Neuronal stem cell (in vitro differentiated cells): ENCODE measurements around the gene VWA5B1.

Experiments used
- DNase-seq: peaks from one replicate; pipeline ENCODE4 v3.0.0-alpha.2; 2013; ENCODE audit warnings: low spot score
- H2AFZ ChIP-seq: one replicate; pipeline ENCODE4 v1.6.1; 2013; ENCODE audit warnings: mild to moderate bottlenecking, low read length, inconsistent platforms
- H2AK5ac ChIP-seq: 2 replicates; pipeline ENCODE4 v1.6.1; 2013; ENCODE audit warnings: low read depth, mild to moderate bottlenecking, inconsistent platforms, low read length, moderate library complexity, mixed read lengths
- H2BK120ac ChIP-seq: 2 replicates; pipeline ENCODE4 v1.6.1; 2013; ENCODE audit warnings: low read depth, mild to moderate bottlenecking, inconsistent platforms, low read length, moderate library complexity, mixed read lengths
- H2BK12ac ChIP-seq: one replicate; pipeline ENCODE4 v1.6.1; 2013; ENCODE audit warnings: low read length, inconsistent platforms
- H2BK15ac ChIP-seq: 2 replicates; pipeline ENCODE4 v1.6.1; 2013; ENCODE audit warnings: mild to moderate bottlenecking, low read length, inconsistent platforms, mixed read lengths
- H2BK5ac ChIP-seq: one replicate; pipeline ENCODE4 v1.6.1; 2013; ENCODE audit warnings: inconsistent platforms, mild to moderate bottlenecking, low read length, moderate library complexity
- H3K14ac ChIP-seq: one replicate; pipeline ENCODE4 v1.6.1; 2013; ENCODE audit warnings: low read length, inconsistent platforms
- H3K18ac ChIP-seq: 2 replicates; pipeline ENCODE4 v1.6.1; 2013; ENCODE audit warnings: low read length, inconsistent platforms
- H3K23ac ChIP-seq: 2 replicates; pipeline ENCODE4 v1.6.1; 2013; ENCODE audit warnings: low read depth, mild to moderate bottlenecking, mixed read lengths, low read length, inconsistent platforms; ENCODE audit not compliant: poor library complexity
- H3K27ac ChIP-seq: replicated peaks from 3 replicates; pipeline ENCODE4 v1.5.1; 2013; ENCODE audit warnings: low read length, inconsistent platforms
- H3K27me3 ChIP-seq, 3 experiments: 2 replicates each; pipeline ENCODE4 v1.6.1; 2013; ENCODE audit warnings: low read length in 3 of 3, mild to moderate bottlenecking in 2 of 3, inconsistent platforms in 1 of 3, low read depth in 1 of 3, mixed read lengths in 1 of 3, moderate library complexity in 1 of 3; ENCODE audit not compliant: control insufficient read depth in 3 of 3, insufficient read depth in 3 of 3
- H3K36me3 ChIP-seq, 2 donors: replicated peaks in 1 of 2; 2 replicates each; pipeline ENCODE4 v1.6.1; 2013; ENCODE audit warnings: low read length in 2 of 2; ENCODE audit not compliant: control insufficient read depth in 2 of 2, insufficient read depth in 2 of 2
- H3K4ac ChIP-seq: 2 replicates; pipeline ENCODE4 v1.6.1; 2013; ENCODE audit warnings: inconsistent platforms, mild to moderate bottlenecking, low read length, moderate library complexity
- H3K4me1 ChIP-seq, 2 donors: 1 replicate in 1 of 2; 2 replicates in 1 of 2; pipeline ENCODE4 v1.6.1; 2013; ENCODE audit warnings: low read length in 2 of 2, low read depth in 1 of 2; ENCODE audit not compliant: control insufficient read depth in 2 of 2, insufficient read depth in 1 of 2
- H3K4me2 ChIP-seq: one replicate; pipeline ENCODE4 v1.6.1; 2013; ENCODE audit warnings: mild to moderate bottlenecking, low read length, inconsistent platforms; ENCODE audit not compliant: insufficient read depth, poor library complexity, severe bottlenecking
- H3K4me3 ChIP-seq, 2 donors: 2 replicates each; pipeline ENCODE4 v1.5.1; 2013; ENCODE audit warnings: low read length in 2 of 2, mild to moderate bottlenecking in 2 of 2, inconsistent platforms in 1 of 2, moderate library complexity in 1 of 2
- H3K79me1 ChIP-seq: one replicate; pipeline ENCODE4 v1.6.1; 2013; ENCODE audit warnings: low read depth, mild to moderate bottlenecking, inconsistent platforms, low read length, moderate library complexity
- H3K9ac ChIP-seq: one replicate; pipeline ENCODE4 v1.6.1; 2013; ENCODE audit warnings: mild to moderate bottlenecking, low read depth, low read length, inconsistent platforms; ENCODE audit not compliant: poor library complexity
- H3K9me3 ChIP-seq, 2 donors: replicated peaks in 1 of 2; 2 replicates each; pipeline versions ENCODE3 to v1.6.1; 2013; ENCODE audit warnings: low read length in 2 of 2, mild to moderate bottlenecking in 2 of 2, inconsistent platforms in 1 of 2, low read depth in 1 of 2, mixed read lengths in 1 of 2, moderate library complexity in 1 of 2; ENCODE audit not compliant: control insufficient read depth in 2 of 2, insufficient read depth in 1 of 2
- H4K8ac ChIP-seq: one replicate; pipeline ENCODE4 v1.6.1; 2013; ENCODE audit warnings: low read depth, mild to moderate bottlenecking, inconsistent platforms, low read length, moderate library complexity
- H4K91ac ChIP-seq: one replicate; pipeline ENCODE4 v1.6.1; 2013; ENCODE audit warnings: low read length, low read depth, mild to moderate bottlenecking, inconsistent platforms; ENCODE audit not compliant: poor library complexity
- WGBS, 2 donors: extraction: QIAGEN DNeasy Blood & Tissue Kit; methylation state at CpG; one replicate each; pipeline ENCODE4 v1.1.7; 2013; ENCODE audit warnings: missing lambda C conversion rate in 2 of 2, mixed read lengths in 1 of 2; ENCODE audit not compliant: insufficient read length in 2 of 2, insufficient replicate concordance in 1 of 2; ENCODE audit errors: extremely low coverage in 2 of 2; 5-methylcytosine and 5-hydroxymethylcytosine counted together

VWA5B1 gene

DNA sequence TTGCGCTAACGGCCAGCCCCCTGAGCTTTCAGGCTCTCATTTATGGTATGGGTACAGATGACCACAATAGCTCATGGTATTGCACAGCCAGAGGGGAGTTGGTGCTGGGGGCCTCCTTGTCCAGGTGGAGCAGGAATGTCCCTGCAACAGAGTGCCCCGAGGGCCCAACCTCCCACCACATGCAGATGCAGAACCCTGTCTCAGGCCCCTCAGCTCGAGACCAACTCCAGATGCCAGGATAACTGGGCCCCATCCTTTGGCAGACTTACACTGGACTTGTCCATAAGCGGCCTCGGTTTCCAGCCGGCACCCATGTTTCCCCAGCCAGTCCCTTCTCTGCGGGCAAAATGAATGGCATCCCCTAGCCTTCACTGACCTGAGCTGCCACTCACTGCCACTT, 67.1 kb downstream of the VWA5B1 start:
- no peak overlapping the region for H3K4ac ChIP-seq
- H3K14ac ChIP-seq = no peak overlapping the region
- no peak overlapping the region for H3K4me3 ChIP-seq
- H2BK12ac ChIP-seq = no peak overlapping the region
- H2AFZ ChIP-seq = no peak overlapping the region
- peak overlapping the region; percentile 49 for H3K18ac ChIP-seq
- H3K9me3 ChIP-seq = no peaks in the 10 kb centered on the region
- H3K4me2 ChIP-seq = no peak overlapping the region
- no peak overlapping the region for H3K27ac ChIP-seq
- no peak for DNase-seq
- no peak overlapping the region for H2BK120ac ChIP-seq
- peak overlapping the region; percentile 10 for H2AK5ac ChIP-seq
- no peaks in the 10 kb centered on the region for H3K36me3 ChIP-seq
- no peak overlapping the region for H2BK5ac ChIP-seq
- peaks cover 0 to 4% of the 10 kb centered on the region in 2 donors for H3K4me1 ChIP-seq
- H3K27me3 ChIP-seq = peaks cover 0 to 17% (median 0%) of the 10 kb centered on the region in 3 experiments
- no peak overlapping the region for H3K23ac ChIP-seq
- no CpG with 5 or more reads among the region's 8 CpGs for WGBS, 2 donors
- no peak overlapping the region for H2BK15ac ChIP-seq
- no peak overlapping the region for H4K8ac ChIP-seq
- H3K9ac ChIP-seq = no peak overlapping the region
- no peak overlapping the region for H4K91ac ChIP-seq
- H3K79me1 ChIP-seq = no peaks in the 10 kb centered on the region

DNA sequence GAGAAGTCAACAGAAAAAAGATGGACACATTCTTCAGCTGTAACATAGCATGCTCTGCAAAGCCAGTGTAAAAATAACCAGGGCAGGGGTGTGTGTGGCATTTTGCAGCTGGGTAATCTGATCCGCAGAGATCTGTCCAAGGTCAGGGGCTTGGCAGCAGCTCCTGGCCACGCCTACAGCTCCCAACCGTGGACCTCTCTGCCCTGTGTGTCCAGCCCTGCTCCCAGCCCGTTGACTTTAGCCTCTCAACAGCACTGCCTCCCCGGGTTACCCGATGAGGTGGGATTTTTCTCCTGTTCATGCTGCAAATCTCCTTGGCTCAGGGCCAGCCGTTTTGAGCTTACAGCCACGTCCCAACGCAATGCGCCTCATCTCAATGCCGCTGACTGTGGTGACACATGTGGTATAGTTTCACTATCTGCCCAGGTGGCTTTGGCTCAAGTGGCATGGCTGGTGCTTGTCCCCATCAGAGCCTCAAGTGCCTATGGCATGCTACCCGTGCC, 68.1 kb downstream of the VWA5B1 start:
- WGBS, 2 donors = no CpG with 5 or more reads among the region's 12 CpGs

DNA sequence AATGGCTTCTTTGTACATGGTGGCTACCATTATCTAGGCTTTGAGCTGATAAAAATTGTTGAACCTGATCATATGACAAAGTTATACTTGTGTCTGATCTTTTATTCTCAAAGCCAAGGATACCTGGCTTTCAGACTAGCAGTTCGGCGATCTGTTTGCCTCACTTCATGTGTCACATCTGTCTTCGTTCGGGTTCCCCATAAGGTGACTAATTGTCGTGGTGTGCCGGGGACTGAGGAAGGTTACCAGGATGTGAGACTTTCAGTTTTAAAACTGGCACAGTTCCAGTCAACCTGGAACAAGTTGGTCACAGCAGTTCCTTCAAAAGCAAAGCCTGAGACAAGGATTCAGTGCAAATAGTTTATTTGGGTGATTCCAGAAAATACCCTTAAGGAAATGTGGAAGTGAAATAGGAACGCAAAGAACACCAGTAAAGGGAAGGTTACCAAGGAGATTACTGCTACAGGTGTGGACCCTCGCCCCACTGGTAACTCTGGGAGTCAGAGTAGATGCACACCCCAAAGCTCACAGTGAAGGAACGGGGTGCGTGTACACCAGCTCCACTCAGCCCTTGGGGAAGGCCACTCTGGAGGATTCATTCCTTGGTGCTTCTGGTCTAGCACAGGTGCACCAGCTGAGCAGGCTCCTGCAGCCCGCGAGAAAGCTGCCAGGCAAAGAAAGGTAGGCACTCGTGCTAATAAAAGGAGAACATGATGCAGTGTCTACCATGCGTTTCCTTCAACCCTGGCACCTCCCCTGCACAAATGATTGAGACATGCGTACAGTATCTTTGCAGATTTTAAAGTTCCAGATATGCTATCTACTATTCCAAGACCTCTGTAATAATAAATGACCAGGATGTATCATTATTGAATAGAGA, 69.0 kb downstream of the VWA5B1 start:
- H3K9me3 ChIP-seq = no peaks in the 10 kb centered on the region
- H2BK5ac ChIP-seq = no peak overlapping the region
- H3K27me3 ChIP-seq = peaks cover 0 to 31% (median 4%) of the 10 kb centered on the region in 3 experiments
- no peak overlapping the region for H2AFZ ChIP-seq
- H2AK5ac ChIP-seq = no peak overlapping the region
- no peak overlapping the region for H3K18ac ChIP-seq
- H3K79me1 ChIP-seq = no peaks in the 10 kb centered on the region
- no peak overlapping the region for H2BK15ac ChIP-seq
- H2BK12ac ChIP-seq = no peak overlapping the region
- no peak overlapping the region for H3K23ac ChIP-seq
- no peaks in the 10 kb centered on the region for H3K36me3 ChIP-seq
- H3K14ac ChIP-seq = no peak overlapping the region
- H3K4ac ChIP-seq = no peak overlapping the region
- H3K4me2 ChIP-seq = no peak overlapping the region
- DNase-seq = no peak
- no peak overlapping the region for H4K91ac ChIP-seq
- H2BK120ac ChIP-seq = no peak overlapping the region
- H3K9ac ChIP-seq = no peak overlapping the region
- no peak overlapping the region for H3K4me3 ChIP-seq
- no CpG with 5 or more reads among the region's 15 CpGs for WGBS, 2 donors
- H3K4me1 ChIP-seq = no peaks in the 10 kb centered on the region
- no peak overlapping the region for H3K27ac ChIP-seq
- no peak overlapping the region for H4K8ac ChIP-seq

More for the DNA sequence above, 68.1 kb downstream of the VWA5B1 start:
- Histone ChIP-seq H4K8ac (no peak overlapping the region), H4K91ac (no peak overlapping the region), H3K4me1 (peaks cover 0 to 4% of the 10 kb centered on the region in 2 donors), H3K79me1 (no peaks in the 10 kb centered on the region), H2AK5ac (no peak overlapping the region), H2AFZ (no peak overlapping the region), H3K9ac (no peak overlapping the region), H2BK12ac (no peak overlapping the region), H3K27ac (no peak overlapping the region), H3K4ac (no peak overlapping the region), H3K9me3 (no peaks in the 10 kb centered on the region), H3K36me3 (no peaks in the 10 kb centered on the region), H3K4me2 (no peak overlapping the region), H3K14ac (no peak overlapping the region), H3K4me3 (no peak overlapping the region), H3K27me3 (peaks cover 0 to 24% (median 0%) of the 10 kb centered on the region in 3 experiments), H2BK15ac (no peak overlapping the region), H3K18ac (no peak overlapping the region), H3K23ac (peak overlapping the region; percentile 9), H2BK5ac (no peak overlapping the region), H2BK120ac (no peak overlapping the region)
- DNase-seq = no peak

DNA sequence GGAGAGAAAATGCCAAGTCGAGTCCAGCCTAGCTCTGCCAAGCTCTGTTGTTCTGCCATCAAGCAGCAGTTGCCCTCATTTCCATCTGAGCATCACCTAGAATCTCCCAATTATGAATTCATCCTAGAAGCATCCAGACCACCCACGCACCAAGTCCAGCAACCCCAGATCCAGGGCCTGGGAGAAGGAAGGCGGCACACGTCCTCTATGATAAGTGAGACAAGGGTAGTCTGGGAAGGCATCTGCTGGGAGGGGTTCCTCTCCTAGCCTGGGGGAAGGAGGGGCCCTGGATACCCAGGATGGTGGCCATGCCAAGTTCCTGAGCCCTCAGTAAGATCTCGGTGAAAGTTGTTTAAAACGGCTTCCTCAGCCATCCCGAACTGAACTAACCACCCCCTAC, 70.7 kb downstream of the VWA5B1 start:
- Histone ChIP-seq H3K27ac (no peak overlapping the region), H3K23ac (no peak overlapping the region), H3K4ac (no peak overlapping the region), H3K18ac (no peak overlapping the region), H3K9ac (no peak overlapping the region), H3K36me3 (no peaks in the 10 kb centered on the region), H3K9me3 (no peaks in the 10 kb centered on the region), H2BK12ac (no peak overlapping the region), H3K14ac (no peak overlapping the region), H2AK5ac (peak overlapping the region; percentile 36), H2BK15ac (peak overlapping the region; percentile 10), H2BK120ac (no peak overlapping the region), H3K4me2 (no peak overlapping the region), H3K4me1 (peaks cover 0 to 2% of the 10 kb centered on the region in 2 donors), H4K91ac (no peak overlapping the region), H3K4me3 (no peak overlapping the region), H4K8ac (no peak overlapping the region), H2AFZ (no peak overlapping the region), H3K79me1 (no peaks in the 10 kb centered on the region), H3K27me3 (peaks cover 2 to 48% (median 20%) of the 10 kb centered on the region in 3 experiments), H2BK5ac (no peak overlapping the region)
- WGBS, 2 donors = no CpG with 5 or more reads among the region's 7 CpGs
- DNase-seq = no peak
